HEK293 (cell line): Measurements from ENCODE around the gene PPOX.

Experiments used
- CTCF ChIA-PET: fragments of 350-600 bp; formaldehyde crosslinking; extraction: SDS; loops from one replicate; lab custom pipeline; 2021; ENCODE audit warnings: antibody characterized with exemption; lab: Yijun Ruan, JAX
- POLR2A ChIA-PET: fragments of 300-600 bp; formaldehyde crosslinking; extraction: SDS; loops from one replicate; lab custom pipeline; 2020; ENCODE audit warnings: antibody characterized with exemption, inconsistent platforms; lab: Yijun Ruan, JAX
- H3K27ac ChIP-seq: fragments of 200-500 bp; sonication (Bioruptor generic); 2 replicates; pipeline ENCODE4 v1.5.1; 2014; ENCODE audit warnings: low read depth, low read length, control low read depth, inconsistent platforms; ENCODE audit errors: extremely low read depth
- H3K36me3 ChIP-seq, 2 experiments: fragments of 200-500 bp in 1 of 2; sonication (Bioruptor generic) in 1 of 2; 1 replicate in 1 of 2; 2 replicates in 1 of 2; pipeline ENCODE4 v1.5.1; 2014 to 2017; ENCODE audit warnings: inconsistent platforms in 2 of 2, low read length in 2 of 2; ENCODE audit not compliant: control insufficient read depth in 2 of 2, insufficient read depth in 1 of 2
- H3K4me1 ChIP-seq: fragments of 200-500 bp; sonication (Bioruptor generic); 2 replicates; pipeline ENCODE4 v1.5.1; 2014; ENCODE audit warnings: mild to moderate bottlenecking, low read length, inconsistent platforms; ENCODE audit not compliant: control insufficient read depth, insufficient read depth
- H3K4me3 ChIP-seq: 2 replicates; pipeline ENCODE4 v1.5.1; 2011; ENCODE audit warnings: low read depth, mild to moderate bottlenecking, control low read depth, low read length, moderate library complexity
- H3K9me3 ChIP-seq: fragments of 200-500 bp; sonication (Bioruptor generic); 2 replicates; pipeline ENCODE4 v1.5.1; 2014; ENCODE audit warnings: low read depth, low read length, inconsistent platforms; ENCODE audit not compliant: control insufficient read depth, insufficient read depth
- GLIS1 ChIP-seq: fragments of 450-650 bp; formaldehyde crosslinking; IDR thresholded peaks from 2 replicates; pipeline ENCODE4 v1.5.1; 2016; ENCODE audit warnings: missing biosample characterization, missing genetic modification characterization
- MYNN ChIP-seq: fragments of 450-650 bp; formaldehyde crosslinking; IDR thresholded peaks from 2 replicates; pipeline ENCODE4 v1.5.1; 2016; ENCODE audit warnings: missing biosample characterization, missing genetic modification characterization, borderline replicate concordance
- REST ChIP-seq: fragments of 450-650 bp; formaldehyde crosslinking; IDR thresholded peaks from 2 replicates; pipeline ENCODE4 v1.5.1; 2016; ENCODE audit warnings: missing biosample characterization, missing genetic modification characterization
- SCRT2 ChIP-seq: fragments of 450-650 bp; formaldehyde crosslinking; IDR thresholded peaks from 2 replicates; pipeline ENCODE4 v1.5.1; 2016; ENCODE audit warnings: missing biosample characterization, missing genetic modification characterization
- SP3 ChIP-seq: fragments of 450-650 bp; formaldehyde crosslinking; IDR thresholded peaks from 2 replicates; pipeline ENCODE4 v1.5.1; 2016; ENCODE audit warnings: missing biosample characterization, missing genetic modification characterization
- ZBTB1 ChIP-seq: fragments of 450-650 bp; formaldehyde crosslinking; IDR thresholded peaks from 2 replicates; pipeline ENCODE4 v1.5.1; 2016; ENCODE audit warnings: missing biosample characterization, missing genetic modification characterization
- ZBTB17 ChIP-seq: fragments of 450-650 bp; formaldehyde crosslinking; IDR thresholded peaks from 2 replicates; pipeline ENCODE4 v1.5.1; 2016; ENCODE audit warnings: missing biosample characterization, missing genetic modification characterization
- ZIC2 ChIP-seq: fragments of 450-650 bp; formaldehyde crosslinking; IDR thresholded peaks from 2 replicates; pipeline ENCODE4 v1.5.1; 2016; ENCODE audit warnings: missing biosample characterization, missing genetic modification characterization
- ZNF114 ChIP-seq: fragments of 450-650 bp; formaldehyde crosslinking; IDR thresholded peaks from 2 replicates; pipeline ENCODE4 v1.5.0; 2017; ENCODE audit warnings: missing biosample characterization, missing genetic modification characterization
- ZNF223 ChIP-seq: fragments of 450-650 bp; formaldehyde crosslinking; IDR thresholded peaks from 2 replicates; pipeline ENCODE4 v1.5.1; 2016; ENCODE audit warnings: missing biosample characterization, missing genetic modification characterization
- ZNF366 ChIP-seq: fragments of 450-650 bp; formaldehyde crosslinking; conservative IDR thresholded peaks from 2 replicates; pipeline ENCODE4 v1.5.1; 2016; ENCODE audit warnings: missing biosample characterization, missing genetic modification characterization
- ZNF394 ChIP-seq: fragments of 450-650 bp; formaldehyde crosslinking; IDR thresholded peaks from 2 replicates; pipeline ENCODE4 v1.5.1; 2016; ENCODE audit warnings: missing biosample characterization, missing genetic modification characterization, mild to moderate bottlenecking, moderate library complexity, borderline replicate concordance
- ZNF449 ChIP-seq: fragments of 450-650 bp; formaldehyde crosslinking; IDR thresholded peaks from 2 replicates; pipeline ENCODE4 v1.5.1; 2017; ENCODE audit warnings: missing biosample characterization, mild to moderate bottlenecking, missing genetic modification characterization, moderate library complexity
- ZNF518A ChIP-seq: fragments of 450-650 bp; formaldehyde crosslinking; conservative IDR thresholded peaks from 2 replicates; pipeline ENCODE4 v1.5.1; 2016; ENCODE audit warnings: low read depth, missing biosample characterization, missing genetic modification characterization
- ZNF549 ChIP-seq: fragments of 450-650 bp; IDR thresholded peaks from 2 replicates; pipeline ENCODE4 v1.5.1; 2018; ENCODE audit warnings: missing biosample characterization, missing genetic modification characterization, mild to moderate bottlenecking, inconsistent platforms, moderate library complexity
- ZNF776 ChIP-seq: fragments of 450-650 bp; formaldehyde crosslinking; IDR thresholded peaks from 2 replicates; pipeline ENCODE4 v1.5.0; 2017; ENCODE audit warnings: missing biosample characterization, missing genetic modification characterization, borderline replicate concordance
- ZSCAN4 ChIP-seq: fragments of 450-650 bp; formaldehyde crosslinking; IDR thresholded peaks from 2 replicates; pipeline ENCODE4 v1.5.1; 2017; ENCODE audit warnings: missing biosample characterization, missing genetic modification characterization

The PPOX gene

GRCh38 chr1:161187311-161187710, 21.1 kb downstream of the PPOX start (continued):
- TF ChIP-seq ZNF518A (no peak), ZBTB1 (tag by site-specific recombination) (no peak), ZNF394 (tag by site-specific recombination) (no peak)

- H3K27ac ChIP-seq, result no peak overlapping the region
- no peaks in the 10 kb centered on the region for H3K4me1 ChIP-seq
- H3K4me3 ChIP-seq, result no peak overlapping the region
- TF ChIP-seq ZNF549 (tag by site-specific recombination) (no peak), MYNN (tag by site-specific recombination) (no peak), GLIS1 (tag by site-specific recombination) (no peak), SCRT2 (tag by site-specific recombination) (no peak), ZIC2 (no peak), ZNF449 (no peak), ZNF366 (tag by site-specific recombination) (no peak), ZNF776 (tag by site-specific recombination) (no peak), SP3 (tag by site-specific recombination) (no peak), ZNF223 (tag by site-specific recombination) (no peak), ZSCAN4 (no peak), REST (tag by site-specific recombination) (no peak), ZNF114 (tag by site-specific recombination) (no peak), ZBTB17 (tag by site-specific recombination) (no peak)
- CTCF ChIA-PET, result interaction anchor here (0.6 to 1.0 kb wide), 4 partner anchors 9 to 481 kb away, joined by 3 to 5 read pairs (median 4); partner anchors contain the start of gene TOMM40L
- no peaks in the 10 kb centered on the region for H3K36me3 ChIP-seq
- H3K9me3 ChIP-seq, result no peaks in the 10 kb centered on the region
- POLR2A ChIA-PET, result no interaction called here
Observed at GRCh38 chr1:161188381-161188780, 22.2 kb downstream of the PPOX start.
